IMR-90 (cell line): ENCODE results near the gene OPRL1. TPM values are rescaled to one million over a fixed set of nuclear protein-coding genes. Genes with fewer than 3 reads are reported as not detected.

ENCODE experiments used
- ATAC-seq: fragments of 200-7000 bp; cut with Tn5 transposase; 2 replicates; pipeline ENCODE4 v1.9.1; 2020; ENCODE audit warnings: low read depth, mild to moderate bottlenecking, moderate library complexity
- BruUV-seq: library from RNA; stranded (reverse); fragments of 400-500 nt; replicated peaks from 2 replicates; lab custom pipeline; 2021; lab: Mats Ljungman, UMichigan
- CTCF ChIA-PET: fragments of 300-600 bp; formaldehyde crosslinking; extraction: SDS; loops from one replicate; lab custom pipeline; 2021; ENCODE audit warnings: antibody characterized with exemption; lab: Yijun Ruan, JAX
- POLR2A ChIA-PET: fragments of 300-600 bp; sonication (Branson Sonifier 250); formaldehyde crosslinking; loops from one replicate; lab custom pipeline; 2022; ENCODE audit warnings: antibody characterized with exemption; ENCODE audit not compliant: unreplicated experiment; lab: Charles Lee
- DNase-seq: peaks from one replicate; pipeline ENCODE4 v3.0.0; 2013
- H2AFZ ChIP-seq: replicated peaks from 2 replicates; pipeline ENCODE3; 2013; ENCODE audit warnings: low read length, mild to moderate bottlenecking; ENCODE audit not compliant: poor library complexity
- H2AK5ac ChIP-seq: 2 replicates; pipeline ENCODE4 v1.6.1; 2013; ENCODE audit warnings: low read depth, low read length, inconsistent platforms
- H2AK9ac ChIP-seq: replicated peaks from 2 replicates; pipeline ENCODE3; 2013; ENCODE audit warnings: mild to moderate bottlenecking, low read depth, low read length, moderate library complexity; ENCODE audit not compliant: poor library complexity
- H2BK120ac ChIP-seq: 2 replicates; pipeline ENCODE4 v1.6.1; 2013; ENCODE audit warnings: low read depth, low read length, inconsistent platforms
- H2BK15ac ChIP-seq: 3 replicates; pipeline ENCODE4 v1.6.1; 2013; ENCODE audit warnings: low read depth, low read length, inconsistent platforms
- H2BK20ac ChIP-seq: 2 replicates; pipeline ENCODE4 v1.6.1; 2013; ENCODE audit warnings: low read depth, mild to moderate bottlenecking, inconsistent platforms, low read length, moderate library complexity
- H2BK5ac ChIP-seq: 2 replicates; pipeline ENCODE4 v1.6.1; 2013; ENCODE audit warnings: mild to moderate bottlenecking, low read depth, low read length, inconsistent platforms; ENCODE audit not compliant: poor library complexity, severe bottlenecking
- H3K14ac ChIP-seq: replicated peaks from 2 replicates; pipeline ENCODE4 v1.6.1; 2013; ENCODE audit warnings: low read depth, low read length, inconsistent platforms
- H3K18ac ChIP-seq: 2 replicates; pipeline ENCODE4 v1.6.1; 2013; ENCODE audit warnings: low read depth, low read length, control low read depth
- H3K23ac ChIP-seq: 2 replicates; pipeline ENCODE4 v1.6.1; 2013; ENCODE audit warnings: low read depth, low read length, inconsistent platforms
- H3K27ac ChIP-seq: 2 replicates; pipeline ENCODE4 v1.5.1; 2013; ENCODE audit warnings: mild to moderate bottlenecking, control low read depth, low read length; ENCODE audit not compliant: insufficient read depth
- H3K27me3 ChIP-seq: 2 replicates; pipeline ENCODE4 v1.6.1; 2013; ENCODE audit warnings: low read length; ENCODE audit not compliant: control insufficient read depth, insufficient read depth
- H3K36me3 ChIP-seq: 2 replicates; pipeline ENCODE4 v1.6.1; 2013; ENCODE audit warnings: low read length, mixed read lengths; ENCODE audit not compliant: control insufficient read depth, insufficient read depth
- H3K4ac ChIP-seq: 2 replicates; pipeline ENCODE4 v1.6.1; 2013; ENCODE audit warnings: low read depth, low read length, inconsistent platforms
- H3K4me1 ChIP-seq: 2 replicates; pipeline ENCODE4 v1.6.1; 2013; ENCODE audit warnings: low read length, mixed read lengths; ENCODE audit not compliant: control insufficient read depth, insufficient read depth
- H3K4me2 ChIP-seq: 2 replicates; pipeline ENCODE4 v1.6.1; 2013; ENCODE audit warnings: low read depth, mild to moderate bottlenecking, control low read depth, low read length, moderate library complexity
- H3K4me3 ChIP-seq: 2 replicates; pipeline ENCODE4 v1.5.1; 2013; ENCODE audit warnings: low read depth, mild to moderate bottlenecking, control low read depth, low read length, moderate library complexity; ENCODE audit not compliant: insufficient read depth
- H3K56ac ChIP-seq: 2 replicates; pipeline ENCODE4 v1.6.1; 2013; ENCODE audit warnings: low read length, inconsistent platforms; ENCODE audit not compliant: insufficient read depth; ENCODE audit errors: extremely low read depth
- H3K79me1 ChIP-seq, 2 experiments: 2 replicates each; pipeline ENCODE4 v1.6.1; 2013; ENCODE audit warnings: low read length in 2 of 2, inconsistent platforms in 1 of 2, low read depth in 1 of 2
- H3K9ac ChIP-seq: 2 replicates; pipeline ENCODE4 v1.6.1; 2013; ENCODE audit warnings: low read depth, low read length, control low read depth
- H3K9me1 ChIP-seq: 2 replicates; pipeline ENCODE4 v1.6.1; 2013; ENCODE audit warnings: low read length, inconsistent platforms; ENCODE audit not compliant: insufficient read depth
- H3K9me3 ChIP-seq: 2 replicates; pipeline ENCODE4 v1.6.1; 2013; ENCODE audit warnings: low read length; ENCODE audit not compliant: control insufficient read depth, insufficient read depth
- H4K20me1 ChIP-seq: 2 replicates; pipeline ENCODE4 v1.6.1; 2013; ENCODE audit warnings: low read length, inconsistent platforms; ENCODE audit not compliant: insufficient read depth
- H4K5ac ChIP-seq: 2 replicates; pipeline ENCODE4 v1.6.1; 2013; ENCODE audit warnings: mild to moderate bottlenecking, low read depth, low read length, control low read depth
- H4K8ac ChIP-seq, 2 experiments: 2 replicates each; pipeline ENCODE4 v1.6.1; 2013; ENCODE audit warnings: low read depth in 2 of 2, low read length in 2 of 2, control low read depth in 1 of 2, inconsistent platforms in 1 of 2
- H4K91ac ChIP-seq: 2 replicates; pipeline ENCODE4 v1.6.1; 2013; ENCODE audit warnings: low read depth, low read length, inconsistent platforms; ENCODE audit not compliant: insufficient read depth
- BHLHE40 ChIP-seq: fragments of 150-350 bp; IDR thresholded peaks from 2 replicates; pipeline ENCODE4 v1.6.1; 2016; ENCODE audit warnings: mild to moderate bottlenecking, low read depth, low read length
- MAZ ChIP-seq: IDR thresholded peaks from 2 replicates; pipeline ENCODE4 v1.6.1; 2012; ENCODE audit warnings: low read depth, mild to moderate bottlenecking, low read length, improper control_type of control experiment, moderate library complexity, borderline replicate concordance
- NFE2L2 ChIP-seq: fragments of 150-350 bp; IDR thresholded peaks from 2 replicates; pipeline ENCODE4 v1.6.1; 2016; ENCODE audit warnings: low read depth, mild to moderate bottlenecking, low read length
- POLR2A ChIP-seq: IDR thresholded peaks from 2 replicates; pipeline ENCODE4 v1.6.1; 2012; ENCODE audit warnings: mild to moderate bottlenecking, low read depth, low read length
- RAD21 ChIP-seq: IDR thresholded peaks from 2 replicates; pipeline ENCODE4 v1.6.1; 2012; ENCODE audit warnings: low read length, improper control_type of control experiment
- SMC3 ChIP-seq: fragments of 150-350 bp; IDR thresholded peaks from 2 replicates; pipeline ENCODE4 v1.6.1; 2016; ENCODE audit warnings: low read depth, mild to moderate bottlenecking, antibody characterized with exemption, low read length, moderate library complexity
- WGBS, 2 experiments: methylation state at CpG; one replicate each; pipeline versions ENCODE4 v1.1.5 to v1.1.7; 2013; ENCODE audit warnings: missing lambda C conversion rate in 2 of 2; ENCODE audit not compliant: insufficient read length in 1 of 2; ENCODE audit errors: extremely low coverage in 2 of 2; 5-methylcytosine and 5-hydroxymethylcytosine counted together
- dilution Hi-C: fragments of 300-500 bp; cut with HindIII; formaldehyde crosslinking; loops from one replicate; pipeline ENCODE4 v1.14.3; 2018; ENCODE audit warnings: low sequenced_read_pairs; ENCODE audit not compliant: unreplicated experiment
- in situ Hi-C: fragments of 300-500 bp; cut with MboI; formaldehyde crosslinking; loops from 3 replicates; pipeline ENCODE4 v1.14.3; 2019; ENCODE audit warnings: low sequenced_read_pairs, inconsistent platforms, mixed read lengths
- intact Hi-C: fragments of 100-400 bp; cut with micrococcal nuclease; formaldehyde crosslinking; loops from 2 replicates; pipeline ENCODE4 v1.10.0; 2022
- polyA plus RNA-seq, 3 experiments: library from polyadenylated mRNA; depleted of rRNA; stranded (reverse); fragments of >200 nt; gene quantifications; 2 replicates each; pipeline ENCODE4 v1.2.3, GENCODE V29; 2012; ENCODE audit warnings: low replicate concordance in 1 of 3
- total RNA-seq: library from RNA; depleted of rRNA; stranded (reverse); fragments of >200 nt; gene quantifications from 2 replicates; pipeline ENCODE4 v1.2.3, GENCODE V29; 2012
- TF ChIP-seq, protein P1 (sequence below): conservative IDR thresholded peaks from 2 replicates; pipeline ENCODE4 v1.5.1; 2012; ENCODE audit warnings: mild to moderate bottlenecking, low read depth, low read length, improper control_type of control experiment

OPRL1 gene
- total and polyA plus RNA-seq, 2 of the 4 experiments (the other 2 are of a cell fraction): 0.36 to 1.2 TPM

DNA sequence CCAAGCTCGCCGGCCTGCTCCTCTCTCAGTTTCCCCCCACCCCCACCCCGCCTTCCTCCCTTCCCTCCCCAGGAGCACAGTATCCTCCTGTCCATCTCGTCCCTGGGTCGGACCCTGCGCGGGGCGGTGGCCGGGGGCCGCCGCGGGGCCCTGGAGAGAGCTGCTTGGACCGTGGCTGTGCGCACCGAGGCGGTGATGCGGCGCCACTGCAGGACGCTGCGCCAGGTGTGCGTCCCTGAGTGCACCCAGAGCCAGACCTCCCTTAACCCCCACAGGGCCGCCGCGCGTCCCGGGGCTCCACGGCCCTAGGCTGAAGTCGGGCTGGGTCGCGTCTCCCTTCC, 41.7 kb upstream of the OPRL1 start (continued):
- TF ChIP-seq SMC3 (no peak), NFE2L2 (no peak), POLR2A (no peak), BHLHE40 (no peak)

DNA sequence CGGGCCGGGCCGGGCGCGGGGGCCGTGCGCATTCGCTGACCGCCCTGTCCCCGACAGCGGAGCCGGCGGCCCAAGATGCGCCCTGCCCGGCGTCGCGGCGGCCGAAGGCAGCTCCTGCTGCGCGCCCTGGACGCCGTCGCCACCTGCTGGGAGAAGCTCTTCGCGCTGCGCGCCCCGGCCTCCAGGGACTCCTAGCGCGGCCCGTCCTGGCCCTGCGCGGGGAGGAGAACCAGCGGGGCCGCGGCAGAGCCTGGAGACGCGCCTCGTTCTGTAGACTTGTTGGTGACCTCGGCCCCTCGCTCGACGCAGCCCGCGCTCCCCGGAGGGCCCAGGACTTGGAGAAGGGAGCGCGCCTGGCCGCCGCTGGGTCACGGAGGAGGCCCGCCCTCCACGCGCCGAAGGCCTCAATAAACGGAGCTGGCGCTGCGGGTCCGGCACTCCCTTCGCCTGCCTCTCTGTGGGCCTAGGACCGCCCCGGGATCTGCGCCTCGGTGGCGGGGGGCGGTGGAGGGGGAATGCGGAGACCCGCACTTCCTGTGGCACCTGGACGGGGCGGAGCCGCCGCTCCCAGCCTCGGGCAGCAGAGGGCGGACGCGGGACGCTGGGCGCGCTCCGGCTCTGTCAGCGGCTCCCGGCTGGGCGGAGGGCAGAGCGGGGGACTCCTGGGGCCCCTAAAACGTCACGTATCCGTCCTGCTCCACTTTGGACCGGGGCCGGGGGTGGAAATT, 41.2 kb upstream of the OPRL1 start:
- peak; percentile 67 for DNase-seq

More for the DNA sequence above, 41.2 kb upstream of the OPRL1 start:
- Histone ChIP-seq H4K20me1 (peaks cover 5% of the 10 kb centered on the region; the same call in 1 of the 2 replicates), H3K27me3 (peaks cover 46% of the 10 kb centered on the region), H3K79me1 (no peaks in the 10 kb centered on the region), H2AK5ac (no peak overlapping the region), H3K4me3 (peak overlapping the region; percentile 32), H3K36me3 (peaks cover 4% of the 10 kb centered on the region; the same call in 1 of the 2 replicates), H3K23ac (no peak overlapping the region), H4K91ac (no peak overlapping the region), H3K56ac (no peak overlapping the region), H2AFZ (peak overlapping the region; percentile 91), H3K4ac (no peak overlapping the region), H3K18ac (no peak overlapping the region), H4K5ac (no peak overlapping the region), H3K27ac (no peak overlapping the region), H3K14ac (no peak overlapping the region), H3K4me1 (peaks cover 5% of the 10 kb centered on the region; the same call in 1 of the 2 replicates), H2BK5ac (no peak overlapping the region), H3K9me1 (no peaks in the 10 kb centered on the region), H2BK15ac (no peak overlapping the region), H3K9ac (no peak overlapping the region), H2BK20ac (no peak overlapping the region), H3K4me2 (peak overlapping the region; percentile 62; the same call in 1 of the 2 replicates), H2BK120ac (no peak overlapping the region), H3K9me3 (no peaks in the 10 kb centered on the region), H4K8ac (no peak overlapping the region), H2AK9ac (peak overlapping the region; percentile 26)
- in situ Hi-C loops (no loop called here), intact Hi-C loops (loop anchor here (1.0 to 2.0 kb wide), 2 partner anchors 18 to 82 kb away; no protein-coding TSS in a partner anchor), dilution Hi-C loops (no loop called here)
- ChIA-PET CTCF (interaction anchor here (0.8 to 1.9 kb wide), 5 partner anchors 11 to 501 kb away, joined by 3 to 8 read pairs (median 3); partner anchors contain the start of gene PTK6), POLR2A (no interaction called here)
- peak; percentile 61; the same call in 1 of the 2 replicates for TF ChIP-seq MAZ
- peak; percentile 59 for TF ChIP-seq SMC3
- TF ChIP-seq, protein P1, sequence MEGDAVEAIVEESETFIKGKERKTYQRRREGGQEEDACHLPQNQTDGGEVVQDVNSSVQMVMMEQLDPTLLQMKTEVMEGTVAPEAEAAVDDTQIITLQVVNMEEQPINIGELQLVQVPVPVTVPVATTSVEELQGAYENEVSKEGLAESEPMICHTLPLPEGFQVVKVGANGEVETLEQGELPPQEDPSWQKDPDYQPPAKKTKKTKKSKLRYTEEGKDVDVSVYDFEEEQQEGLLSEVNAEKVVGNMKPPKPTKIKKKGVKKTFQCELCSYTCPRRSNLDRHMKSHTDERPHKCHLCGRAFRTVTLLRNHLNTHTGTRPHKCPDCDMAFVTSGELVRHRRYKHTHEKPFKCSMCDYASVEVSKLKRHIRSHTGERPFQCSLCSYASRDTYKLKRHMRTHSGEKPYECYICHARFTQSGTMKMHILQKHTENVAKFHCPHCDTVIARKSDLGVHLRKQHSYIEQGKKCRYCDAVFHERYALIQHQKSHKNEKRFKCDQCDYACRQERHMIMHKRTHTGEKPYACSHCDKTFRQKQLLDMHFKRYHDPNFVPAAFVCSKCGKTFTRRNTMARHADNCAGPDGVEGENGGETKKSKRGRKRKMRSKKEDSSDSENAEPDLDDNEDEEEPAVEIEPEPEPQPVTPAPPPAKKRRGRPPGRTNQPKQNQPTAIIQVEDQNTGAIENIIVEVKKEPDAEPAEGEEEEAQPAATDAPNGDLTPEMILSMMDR: peak; percentile 69
- no peak for TF ChIP-seq NFE2L2
- TF ChIP-seq RAD21: peak; percentile 62
- BruUV-seq: no TSS peak
- 2% methylated on average over 51 of the region's 91 CpGs; no CpG with 5 or more reads in 1 of the 2 experiments for WGBS, 2 experiments
- ATAC-seq: peak; percentile 87
